Amygdala (tissue), 56 donors: ENCODE measurements around the gene HSPG2.

Experiments
- DNase-seq, 56 donors: peaks; one replicate each; lab custom pipeline; 2025; lab: John Stamatoyannopoulos, UW

The HSPG2 gene

GRCh38 chr1:21870611-21871010 lies 66.5 kb downstream of the HSPG2 start:
- no peak for DNase-seq

GRCh38 chr1:21869620-21870121 lies 67.4 kb downstream of the HSPG2 start:
- peak in 49 of 56 donors; percentile 2 to 84 (median 45) for DNase-seq

DNA sequence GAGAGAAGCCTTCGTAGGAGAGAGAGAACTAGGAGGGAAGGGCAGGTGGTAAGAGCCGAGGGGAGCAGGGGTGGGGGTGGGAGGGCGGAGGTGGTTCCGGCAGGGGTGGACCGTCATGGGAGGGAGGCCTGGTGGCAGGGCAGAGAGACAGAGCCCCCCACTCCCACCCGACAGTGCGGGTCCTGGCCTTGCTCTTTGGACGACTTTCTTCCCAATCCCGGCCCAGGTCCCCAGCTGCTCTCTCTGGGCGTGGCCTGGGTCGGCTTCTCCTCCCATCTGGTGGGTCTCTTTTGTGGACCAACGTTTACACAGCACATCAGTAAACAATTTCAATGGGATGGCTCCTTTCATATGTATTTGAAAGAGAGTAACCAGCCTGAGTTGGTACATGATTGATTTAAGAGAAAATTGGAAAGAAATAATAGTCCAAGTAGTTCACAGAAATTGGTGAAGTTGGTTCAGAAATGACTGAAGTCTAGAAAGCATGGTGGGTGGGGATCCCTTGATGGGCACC lies 68.1 kb downstream of the HSPG2 start:
- no peak for DNase-seq

DNA sequence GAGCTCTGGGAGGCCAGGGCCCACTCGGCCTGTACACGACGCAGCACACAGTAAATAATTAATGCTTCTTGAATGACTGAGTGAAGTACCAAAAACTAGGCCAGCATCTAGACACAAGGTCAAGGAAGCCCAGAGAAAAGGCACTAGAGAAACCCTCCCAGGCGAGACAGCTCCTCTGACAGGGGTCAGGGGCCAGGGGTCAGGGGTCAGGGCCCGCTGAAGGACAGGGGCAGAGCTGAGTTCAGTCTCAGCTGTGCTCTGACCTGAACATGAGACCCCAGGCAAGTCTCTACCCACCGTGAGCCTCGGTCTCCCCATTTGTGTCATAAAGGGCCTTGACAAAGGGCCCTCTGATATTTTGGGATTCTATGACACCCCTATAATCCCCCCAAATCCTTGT lies 68.6 kb downstream of the HSPG2 start:
- DNase-seq, result no peak

DNA sequence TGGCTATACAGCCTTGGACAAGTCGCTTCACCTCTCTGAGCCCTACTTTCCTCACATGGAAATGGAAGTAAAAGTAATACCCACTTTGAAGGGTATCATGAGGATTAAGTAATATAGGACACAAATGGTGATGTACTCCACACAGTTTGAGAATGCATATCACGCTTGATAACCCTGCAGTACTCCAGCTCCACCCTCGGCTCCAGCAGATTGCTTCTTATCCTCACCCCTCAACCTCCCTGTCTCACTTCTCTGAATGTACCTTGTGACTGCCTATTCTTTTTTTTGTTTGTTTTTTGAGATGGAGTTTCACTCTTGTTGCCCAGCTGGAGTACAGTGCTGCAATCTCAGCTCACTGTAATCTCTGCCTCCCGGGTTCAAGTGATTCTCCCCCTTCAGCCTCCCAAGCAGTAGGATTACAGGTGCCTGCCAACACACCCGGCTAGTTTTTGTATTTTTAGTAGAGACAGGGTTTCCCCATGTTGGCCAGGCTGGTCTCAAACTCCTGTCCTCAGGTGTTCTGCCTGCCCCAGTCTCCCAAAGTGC lies 69.6 kb downstream of the HSPG2 start:
- DNase-seq, result no peak

- DNase-seq, result no peak
Observed at GRCh38 chr1:21866707-21867043, 70.4 kb downstream of the HSPG2 start.

DNA sequence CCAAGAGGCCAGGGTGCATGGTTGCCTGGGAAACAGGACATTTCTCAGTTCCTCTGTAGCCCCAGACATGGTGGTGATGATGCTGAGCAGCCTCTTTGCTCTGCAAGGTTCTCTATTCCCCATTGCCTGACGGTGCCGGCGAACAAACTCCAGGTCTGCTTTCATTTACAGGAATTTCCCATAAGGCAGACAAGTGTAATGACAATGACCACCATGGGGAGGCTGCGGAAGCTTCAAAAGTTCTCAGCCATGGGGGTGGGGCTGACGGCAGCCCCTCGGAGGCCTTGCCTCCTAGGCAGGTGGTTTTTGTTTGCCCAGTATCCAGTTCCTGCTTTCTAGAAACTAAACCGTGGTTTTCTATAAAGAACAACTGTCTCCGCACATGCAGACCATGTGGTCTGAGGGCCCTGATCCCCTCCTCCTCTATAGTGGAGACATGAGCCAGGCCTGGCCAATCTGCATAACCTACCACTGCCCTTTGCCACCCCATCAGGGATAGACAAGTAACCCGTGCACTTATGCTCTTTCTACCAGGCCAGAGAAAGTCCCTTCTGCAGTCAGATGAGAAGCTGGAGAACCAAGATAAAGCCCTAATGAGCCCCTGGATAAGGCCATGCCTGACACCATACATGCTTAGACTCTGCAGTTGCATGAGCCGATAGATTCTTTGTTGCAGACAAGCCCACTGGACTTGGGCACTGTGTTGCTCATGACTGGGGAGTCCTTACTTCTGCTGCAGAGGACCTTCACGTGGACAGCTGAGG lies 71.0 kb downstream of the HSPG2 start:
- DNase-seq, result no peak

DNA sequence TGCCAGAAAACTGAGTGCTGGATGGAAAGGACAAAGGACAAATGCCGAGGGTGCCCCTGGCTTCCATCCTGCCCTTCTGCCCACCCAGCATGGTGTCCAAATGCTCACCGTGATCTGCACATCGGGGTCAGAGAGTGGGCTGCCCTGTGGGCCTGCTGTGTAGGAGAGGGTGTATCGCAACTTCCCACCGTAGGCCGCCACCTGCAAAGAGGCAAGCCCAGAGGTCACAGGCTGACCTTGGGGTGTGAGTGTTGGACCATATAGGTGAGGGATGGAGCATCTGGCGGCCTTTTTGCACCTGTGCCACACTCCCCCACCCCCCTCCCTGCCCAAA lies 71.5 kb downstream of the HSPG2 start:
- no peak for DNase-seq

- no peak for DNase-seq
Observed at GRCh38 chr1:21864730-21865129, 72.4 kb downstream of the HSPG2 start.

GRCh38 chr1:21863981-21864380 lies 73.1 kb downstream of the HSPG2 start:
- DNase-seq, result no peak

DNA sequence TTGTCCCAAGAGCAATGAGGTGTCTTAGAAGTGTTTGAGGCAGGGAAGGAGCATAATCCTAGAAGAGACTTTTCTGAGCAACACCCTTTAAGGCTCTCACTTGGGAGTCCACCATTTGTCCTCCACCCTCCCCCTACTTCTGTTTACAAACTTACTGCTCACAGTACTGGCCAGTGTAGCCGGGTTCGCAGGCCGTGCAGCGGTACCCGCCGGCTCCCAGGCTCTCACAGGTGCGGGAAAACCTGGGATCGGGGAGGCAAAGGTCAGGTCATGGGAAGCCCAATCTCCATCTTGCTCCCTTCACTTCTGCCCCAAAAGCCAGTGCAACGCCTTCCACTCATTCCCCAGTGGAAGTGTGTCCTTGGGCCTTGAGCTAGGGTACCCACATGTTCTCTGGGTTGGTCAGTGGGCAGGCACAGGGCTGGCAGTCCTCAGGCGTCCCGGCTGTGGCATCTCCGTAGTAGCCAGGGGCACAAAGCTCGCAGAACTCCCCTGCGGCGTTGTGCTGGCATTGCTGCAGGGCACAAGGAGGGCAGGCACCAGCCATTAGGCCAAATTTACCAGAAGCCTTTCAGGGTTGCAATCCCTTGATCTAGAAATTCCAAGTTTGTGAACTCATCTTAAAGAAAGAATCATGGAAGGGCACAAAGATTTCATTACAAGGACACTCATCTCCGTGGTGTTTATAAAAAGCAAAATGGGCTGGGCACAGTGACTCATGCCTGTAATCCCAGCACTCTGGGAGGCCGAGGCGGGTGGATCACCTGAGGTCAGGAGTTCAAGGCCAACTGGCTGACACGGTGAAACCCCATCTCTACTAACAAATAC lies 75.3 kb downstream of the HSPG2 start:
- no peak for DNase-seq

DNA sequence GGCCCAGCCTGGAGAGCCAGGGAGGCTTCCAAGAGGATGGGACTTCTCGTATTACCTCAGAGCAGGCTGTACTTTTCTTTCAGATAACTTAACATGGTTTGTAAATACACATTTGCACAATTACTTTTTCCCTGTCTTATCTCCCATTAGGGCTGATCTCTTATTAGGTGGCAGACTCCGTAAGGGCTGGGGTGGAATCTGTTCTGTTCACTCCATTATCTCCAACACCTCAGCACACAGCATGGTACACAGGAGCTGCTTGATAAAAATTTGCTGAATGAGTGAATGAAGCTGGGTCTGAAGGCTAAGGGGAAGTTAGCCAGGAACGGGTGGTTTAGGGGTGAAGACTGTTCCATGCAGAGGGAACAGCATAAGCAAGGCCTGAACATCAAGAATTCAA lies 76.1 kb downstream of the HSPG2 start:
- no peak for DNase-seq

GRCh38 chr1:21859669-21860179 lies 77.4 kb downstream of the HSPG2 start:
- no peak for DNase-seq

GRCh38 chr1:21857840-21858670 lies 79.1 kb downstream of the HSPG2 start:
- DNase-seq, result no peak

DNA sequence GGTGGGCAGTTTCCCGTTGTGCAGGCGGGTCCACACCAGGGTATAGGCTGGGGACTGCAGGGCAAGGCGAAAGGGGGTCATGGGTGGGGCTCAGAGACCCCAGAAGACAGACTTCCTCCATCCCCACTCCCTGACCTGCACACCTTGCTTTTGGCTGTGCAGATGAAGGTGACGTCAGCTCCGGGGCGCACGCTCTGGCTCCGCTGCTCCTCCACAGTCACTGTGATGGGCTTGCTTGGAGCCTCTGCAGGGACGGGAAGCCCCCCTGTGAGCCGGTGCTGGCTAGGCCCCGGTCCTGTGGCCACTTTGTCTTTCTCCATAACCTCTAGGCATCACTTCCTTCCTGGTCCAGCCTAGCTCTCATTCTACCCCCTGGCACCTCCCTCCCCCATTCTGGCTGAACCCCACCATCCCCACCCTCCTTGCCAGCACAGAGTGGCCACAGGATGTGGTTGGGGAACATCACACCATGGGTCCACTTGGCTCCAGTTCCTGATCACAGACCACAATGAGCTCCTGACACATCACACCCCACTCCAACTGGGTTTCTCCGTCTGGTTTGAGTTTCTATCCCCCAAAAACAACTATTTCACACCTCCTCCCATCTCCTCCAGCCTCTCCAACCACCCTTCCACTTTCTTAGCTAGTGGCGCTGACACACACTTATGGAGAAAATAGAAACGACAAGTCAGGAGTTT lies 79.8 kb downstream of the HSPG2 start:
- no peak for DNase-seq

GRCh38 chr1:21855257-21856096 lies 81.6 kb downstream of the HSPG2 start:
- DNase-seq, result no peak

DNA sequence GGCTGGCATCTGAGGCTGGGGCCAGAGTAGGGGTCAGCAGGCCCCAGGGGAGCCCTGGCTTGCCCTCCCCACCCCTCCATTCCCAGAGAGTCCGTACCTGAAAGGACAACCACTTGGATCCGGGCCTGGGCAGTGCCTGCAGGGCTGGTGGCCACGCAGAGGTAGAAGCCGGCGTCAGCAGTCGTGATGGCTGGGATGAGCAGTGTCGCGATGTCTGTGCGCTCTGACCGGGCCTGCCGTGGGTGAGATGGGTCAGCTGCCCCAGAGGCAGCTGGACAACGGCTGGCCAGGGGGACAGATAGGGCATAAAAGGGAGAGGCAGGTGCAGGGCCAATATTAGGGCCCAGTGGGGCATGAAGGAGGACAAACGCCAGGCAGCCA lies 82.4 kb downstream of the HSPG2 start:
- DNase-seq, result no peak

GRCh38 chr1:21854090-21854750 lies 82.9 kb downstream of the HSPG2 start:
- no peak for DNase-seq

GRCh38 chr1:21853131-21853427 lies 84.0 kb downstream of the HSPG2 start:
- DNase-seq, result no peak
